Measurements from ENCODE around the gene PPP1R12B. TPM values are rescaled to one million over a fixed set of nuclear protein-coding genes. Genes with fewer than 3 reads are reported as not detected.

The PPP1R12B gene
- total and polyA plus RNA-seq, 2 donors (not counting 1 experiment from before 2014, with no cell fraction given) = 13.4 to 21.7 TPM

DNA sequence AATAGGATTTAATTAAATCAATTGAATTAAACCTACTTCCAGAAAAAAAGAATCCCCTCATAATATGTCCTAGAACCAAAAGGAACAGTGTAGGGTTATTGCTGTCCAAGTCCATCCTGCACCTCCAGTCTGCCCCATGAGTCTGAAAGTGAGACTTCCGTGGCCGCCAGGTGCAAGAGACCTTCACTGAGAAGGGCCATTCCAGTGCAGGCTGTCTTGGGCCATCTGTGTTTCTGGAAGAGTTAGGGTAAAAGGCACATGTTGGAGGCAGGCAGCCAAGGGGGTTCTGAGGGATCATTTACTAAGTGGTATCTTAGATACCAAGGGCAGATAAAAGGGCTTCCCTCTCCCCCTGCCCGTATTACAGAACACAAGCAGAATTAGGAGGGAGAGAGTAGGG, 37.8 kb upstream of the PPP1R12B start:
- H2AFZ ChIP-seq (ENCODE audit: low read length) = no peak overlapping the region
- no peak overlapping the region for H3K4me3 ChIP-seq (replicated peaks in 1 of 4; ENCODE audit: control extremely low read depth in 1 of 4, insufficient read depth in 1 of 4, low read depth in 3 of 4, low read length in 4 of 4)
- H3K79me2 ChIP-seq (ENCODE audit: control insufficient read depth, insufficient read depth, low read length) = no peaks in the 10 kb centered on the region
- H3K27me3 ChIP-seq (ENCODE audit: control insufficient read depth, insufficient read depth, low read length) = peaks cover 29% of the 10 kb centered on the region
- no peak for DNase-seq (ENCODE audit: low read depth in 2 of 2)
- no peaks in the 10 kb centered on the region for H3K36me3 ChIP-seq (ENCODE audit: control insufficient read depth, insufficient read depth, low read length)
- H4K20me1 ChIP-seq (ENCODE audit: control insufficient read depth, extremely low read depth, insufficient read depth, low read length) = no peaks in the 10 kb centered on the region
- no peak for TF ChIP-seq EZH2 (IDR thresholded peaks at IDR 0.05; ENCODE audit: low read length, missing control alignments)
- TF ChIP-seq, protein P1, sequence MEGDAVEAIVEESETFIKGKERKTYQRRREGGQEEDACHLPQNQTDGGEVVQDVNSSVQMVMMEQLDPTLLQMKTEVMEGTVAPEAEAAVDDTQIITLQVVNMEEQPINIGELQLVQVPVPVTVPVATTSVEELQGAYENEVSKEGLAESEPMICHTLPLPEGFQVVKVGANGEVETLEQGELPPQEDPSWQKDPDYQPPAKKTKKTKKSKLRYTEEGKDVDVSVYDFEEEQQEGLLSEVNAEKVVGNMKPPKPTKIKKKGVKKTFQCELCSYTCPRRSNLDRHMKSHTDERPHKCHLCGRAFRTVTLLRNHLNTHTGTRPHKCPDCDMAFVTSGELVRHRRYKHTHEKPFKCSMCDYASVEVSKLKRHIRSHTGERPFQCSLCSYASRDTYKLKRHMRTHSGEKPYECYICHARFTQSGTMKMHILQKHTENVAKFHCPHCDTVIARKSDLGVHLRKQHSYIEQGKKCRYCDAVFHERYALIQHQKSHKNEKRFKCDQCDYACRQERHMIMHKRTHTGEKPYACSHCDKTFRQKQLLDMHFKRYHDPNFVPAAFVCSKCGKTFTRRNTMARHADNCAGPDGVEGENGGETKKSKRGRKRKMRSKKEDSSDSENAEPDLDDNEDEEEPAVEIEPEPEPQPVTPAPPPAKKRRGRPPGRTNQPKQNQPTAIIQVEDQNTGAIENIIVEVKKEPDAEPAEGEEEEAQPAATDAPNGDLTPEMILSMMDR (conservative IDR thresholded peaks at IDR 0.05 in 1 of 2, IDR thresholded peaks at IDR 0.05 in 1 of 2; ENCODE audit: low read depth in 1 of 2, low read length in 2 of 2) = no peak
- H3K27ac ChIP-seq (ENCODE audit: insufficient read depth, low read length) = no peak overlapping the region
- H3K9ac ChIP-seq (ENCODE audit: insufficient read depth, low read length) = no peak overlapping the region
- H3K4me2 ChIP-seq (ENCODE audit: extremely low read depth, insufficient read depth, low read length) = no peak overlapping the region
- no peaks in the 10 kb centered on the region for H3K4me1 ChIP-seq (ENCODE audit: control insufficient read depth, extremely low read depth, insufficient read depth, low read length)
- no peaks in the 10 kb centered on the region for H3K9me3 ChIP-seq (ENCODE audit: control insufficient read depth, insufficient read depth, low read depth, low read length)

DNA sequence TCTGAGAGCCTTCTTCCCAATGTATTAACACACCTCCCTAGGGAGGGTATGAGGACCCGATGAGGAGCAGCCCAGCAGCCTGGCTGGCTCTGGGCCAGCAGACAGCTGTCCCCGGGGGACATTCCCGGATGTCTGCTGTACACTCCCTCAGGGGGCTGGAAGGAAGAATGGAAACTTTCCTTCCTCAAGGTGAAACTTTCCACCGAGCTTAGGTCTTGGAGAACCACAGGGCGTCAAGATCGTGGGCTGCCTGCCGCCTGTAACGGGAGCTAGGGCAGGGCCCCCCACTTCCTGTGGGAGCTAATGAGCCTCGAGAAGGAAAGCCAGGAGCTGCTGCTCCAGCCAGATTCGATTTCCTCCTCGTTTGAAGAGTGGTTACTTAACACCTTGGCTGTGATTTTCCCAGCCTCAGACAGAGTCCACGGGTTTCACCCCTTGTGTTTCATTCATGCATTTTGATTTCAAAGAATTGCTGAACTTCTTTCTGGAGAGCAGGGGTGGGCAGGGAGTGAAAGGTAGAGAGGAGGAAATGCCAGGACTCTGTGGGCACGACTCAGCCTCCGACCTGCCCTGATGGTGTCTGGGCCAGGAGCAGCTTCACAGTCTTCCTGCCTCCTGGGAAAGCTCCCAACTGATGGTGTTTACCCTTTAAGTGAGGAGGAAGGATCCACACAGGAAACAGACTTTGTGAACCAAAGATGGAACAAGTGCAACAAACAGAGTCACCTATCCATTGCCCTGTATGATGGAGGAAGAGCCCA, 36.4 kb upstream of the PPP1R12B start:
- Histone ChIP-seq H3K79me2 (ENCODE audit: control insufficient read depth, insufficient read depth, low read length) (no peaks in the 10 kb centered on the region), H3K9ac (ENCODE audit: insufficient read depth, low read length) (no peak overlapping the region), H3K27me3 (ENCODE audit: control insufficient read depth, insufficient read depth, low read length) (peaks cover 26% of the 10 kb centered on the region), H3K4me3 (replicated peaks in 1 of 4; ENCODE audit: control extremely low read depth in 1 of 4, insufficient read depth in 1 of 4, low read depth in 3 of 4, low read length in 4 of 4) (no peak overlapping the region), H4K20me1 (ENCODE audit: control insufficient read depth, extremely low read depth, insufficient read depth, low read length) (no peaks in the 10 kb centered on the region), H3K4me2 (ENCODE audit: extremely low read depth, insufficient read depth, low read length) (no peak overlapping the region), H3K27ac (ENCODE audit: insufficient read depth, low read length) (no peak overlapping the region), H2AFZ (ENCODE audit: low read length) (no peak overlapping the region), H3K36me3 (ENCODE audit: control insufficient read depth, insufficient read depth, low read length) (no peaks in the 10 kb centered on the region), H3K4me1 (ENCODE audit: control insufficient read depth, extremely low read depth, insufficient read depth, low read length) (no peaks in the 10 kb centered on the region), H3K9me3 (ENCODE audit: control insufficient read depth, insufficient read depth, low read depth, low read length) (no peaks in the 10 kb centered on the region)
- DNase-seq (ENCODE audit: low read depth in 2 of 2) = no peak
- TF ChIP-seq, protein P1 (conservative IDR thresholded peaks at IDR 0.05 in 1 of 2, IDR thresholded peaks at IDR 0.05 in 1 of 2; ENCODE audit: low read depth in 1 of 2, low read length in 2 of 2) = no peak
- no peak for TF ChIP-seq EZH2 (IDR thresholded peaks at IDR 0.05; ENCODE audit: low read length, missing control alignments)

DNA sequence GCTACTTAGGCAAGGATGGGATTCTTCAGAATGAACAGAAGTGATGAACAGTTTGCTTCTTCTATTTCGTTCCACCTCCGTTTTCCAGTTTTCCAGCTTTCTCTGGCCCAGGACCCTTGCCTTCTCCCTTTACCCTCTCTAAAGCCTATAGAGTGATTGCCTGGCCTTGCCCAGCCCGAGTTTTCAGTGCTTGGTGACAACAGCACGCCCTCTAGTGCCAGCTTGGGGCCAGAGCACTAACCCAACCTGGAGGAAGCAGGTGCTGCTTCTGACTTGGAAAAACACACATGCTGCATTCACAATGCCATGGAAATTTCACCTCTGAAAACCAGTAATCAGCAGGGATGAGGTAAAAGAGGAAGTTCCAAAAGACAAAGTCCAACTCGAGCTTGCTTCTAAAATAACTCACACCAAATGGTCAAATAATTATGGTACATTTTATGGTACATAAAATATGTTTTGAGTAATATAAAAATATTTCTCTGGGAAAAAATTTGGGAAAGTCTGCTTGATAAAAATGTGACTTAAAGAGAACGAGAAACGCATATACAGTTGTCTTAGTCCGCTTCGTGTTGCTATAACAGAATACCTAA, 32.8 kb upstream of the PPP1R12B start:
- TF ChIP-seq, protein P1 (conservative IDR thresholded peaks at IDR 0.05 in 1 of 2, IDR thresholded peaks at IDR 0.05 in 1 of 2; ENCODE audit: low read depth in 1 of 2, low read length in 2 of 2) = peak; percentile 99
- no peak for TF ChIP-seq EZH2 (IDR thresholded peaks at IDR 0.05; ENCODE audit: low read length, missing control alignments)
- H3K36me3 ChIP-seq (ENCODE audit: control insufficient read depth, insufficient read depth, low read length) = no peaks in the 10 kb centered on the region
- no peak overlapping the region for H3K27ac ChIP-seq (ENCODE audit: insufficient read depth, low read length)
- H3K4me1 ChIP-seq (ENCODE audit: control insufficient read depth, extremely low read depth, insufficient read depth, low read length) = no peaks in the 10 kb centered on the region
- no peak overlapping the region for H3K9ac ChIP-seq (ENCODE audit: insufficient read depth, low read length)
- H2AFZ ChIP-seq (ENCODE audit: low read length) = no peak overlapping the region
- no peak overlapping the region for H3K4me2 ChIP-seq (ENCODE audit: extremely low read depth, insufficient read depth, low read length)
- no peak overlapping the region for H3K4me3 ChIP-seq (replicated peaks in 1 of 4; ENCODE audit: control extremely low read depth in 1 of 4, insufficient read depth in 1 of 4, low read depth in 3 of 4, low read length in 4 of 4)
- H3K27me3 ChIP-seq (ENCODE audit: control insufficient read depth, insufficient read depth, low read length) = peaks cover 17% of the 10 kb centered on the region
- no peaks in the 10 kb centered on the region for H3K9me3 ChIP-seq (ENCODE audit: control insufficient read depth, insufficient read depth, low read depth, low read length)
- H3K79me2 ChIP-seq (ENCODE audit: control insufficient read depth, insufficient read depth, low read length) = no peaks in the 10 kb centered on the region
- peak; percentile 53 to 73 for DNase-seq (ENCODE audit: low read depth in 2 of 2)
- no peaks in the 10 kb centered on the region for H4K20me1 ChIP-seq (ENCODE audit: control insufficient read depth, extremely low read depth, insufficient read depth, low read length)
